Iris pigment epithelial cell (primary cell): ENCODE measurements around the gene ZNF385A.

Experiments
- DNase-seq: peaks from one replicate; pipeline ENCODE4 v3.0.0-alpha.2; 2011; ENCODE audit warnings: low read depth

Gene ZNF385A

GRCh38 chr12:54384591-54385041, at the start of gene ZNF385A:
Gene ZNF385A, minus strand, starts transcription at chr12:54384733. Its CDS starts 219 bp downstream, at chr12:54384514.
- DNase-seq = no peak

GRCh38 chr12:54432815-54433164, 48.3 kb upstream of the ZNF385A start:
- DNase-seq = no peak

GRCh38 chr12:54431911-54432814, 47.6 kb upstream of the ZNF385A start:
- DNase-seq = no peak

GRCh38 chr12:54430471-54431069, 46.0 kb upstream of the ZNF385A start:
- no peak for DNase-seq

- DNase-seq = no peak
These were observed 44.5 kb upstream of the ZNF385A start for GRCh38 chr12:54429014-54429471.

- DNase-seq = peak; percentile 79
These were observed 43.8 kb upstream of the ZNF385A start for GRCh38 chr12:54428050-54429013.

- no peak for DNase-seq
These were observed 42.6 kb upstream of the ZNF385A start for GRCh38 chr12:54427106-54427505.

- DNase-seq = no peak
These were observed 42.2 kb upstream of the ZNF385A start for GRCh38 chr12:54426690-54427089.

GRCh38 chr12:54425702-54426101, 41.2 kb upstream of the ZNF385A start:
- no peak for DNase-seq

- DNase-seq = no peak
These were observed 39.7 kb upstream of the ZNF385A start for GRCh38 chr12:54424224-54424623.

- DNase-seq = no peak
These were observed 39.2 kb upstream of the ZNF385A start for GRCh38 chr12:54423816-54424150.

- DNase-seq = no peak
These were observed 37.3 kb upstream of the ZNF385A start for GRCh38 chr12:54421879-54422250.

GRCh38 chr12:54421175-54421878, 36.8 kb upstream of the ZNF385A start:
- DNase-seq = no peak

- no peak for DNase-seq
These were observed 36.2 kb upstream of the ZNF385A start for GRCh38 chr12:54420766-54421144.

GRCh38 chr12:54419088-54419887, 34.8 kb upstream of the ZNF385A start, which contains the start of gene ITGA5:
Gene ITGA5, minus strand, starts transcription at chr12:54419266. Its CDS starts 68 bp downstream, at chr12:54419198.
- DNase-seq = peak; percentile 71

- DNase-seq = no peak
These were observed 34.0 kb upstream of the ZNF385A start for GRCh38 chr12:54418441-54419087.

GRCh38 chr12:54417712-54418440, 33.3 kb upstream of the ZNF385A start:
- DNase-seq = no peak

GRCh38 chr12:54416687-54417603, 32.4 kb upstream of the ZNF385A start:
- DNase-seq = no peak
